T-cell (primary cell): ENCODE measurements around the gene STK32B. TPM values are rescaled to one million over a fixed set of nuclear protein-coding genes. Genes with fewer than 3 reads are reported as not detected.

Source experiments
- ATAC-seq, 4 experiments: fragments of 200-7000 bp in 3 of 4; fragments of 150-1000 bp in 1 of 4; cut with Tn5 transposase; replicated peaks in 1 of 4; 1 replicate in 3 of 4; 2 replicates in 1 of 4; pipeline ENCODE4 v1.10.0; 2021; ENCODE audit warnings: moderate library complexity in 3 of 4, mild to moderate bottlenecking in 2 of 4, moderate number of reproducible peaks in 1 of 4
- CTCF ChIA-PET, 2 donors: fragments of 300-600 bp; sonication (Branson Sonifier 250); formaldehyde crosslinking; loops; one replicate each; lab custom pipeline; 2022; ENCODE audit warnings: antibody characterized with exemption in 2 of 2; lab: Charles Lee
- POLR2A ChIA-PET, 2 donors: fragments of 300-600 bp; sonication (Branson Sonifier 250); formaldehyde crosslinking; loops; one replicate each; lab custom pipeline; 2022; ENCODE audit warnings: antibody characterized with exemption in 2 of 2; lab: Charles Lee
- DNase-seq, 35 experiments: peaks; one replicate each; pipeline versions ENCODE4 v3.0.0 to v3.0.0-alpha.2; 2013 to 2023
- H3K27ac ChIP-seq: one replicate; pipeline ENCODE4 v1.5.1; 2013; ENCODE audit warnings: low read length
- H3K27me3 ChIP-seq, 2 experiments: replicated peaks in 1 of 2; 1 replicate in 1 of 2; 2 replicates in 1 of 2; pipeline versions ENCODE4 v1.6.1 to v1.7.0; 2013; ENCODE audit warnings: low read length in 1 of 2, mixed read lengths in 1 of 2; ENCODE audit not compliant: control insufficient read depth in 2 of 2, insufficient read depth in 2 of 2; ENCODE audit errors: extremely low read depth in 1 of 2
- H3K36me3 ChIP-seq, 2 donors: 1 replicate in 1 of 2; 2 replicates in 1 of 2; pipeline versions ENCODE4 v1.6.1 to v1.7.0; 2013; ENCODE audit warnings: low read length in 1 of 2; ENCODE audit not compliant: control insufficient read depth in 2 of 2, insufficient read depth in 1 of 2; ENCODE audit errors: extremely low read depth in 1 of 2
- H3K4me1 ChIP-seq, 2 experiments: 1 replicate in 1 of 2; 2 replicates in 1 of 2; pipeline versions ENCODE4 v1.6.1 to v1.7.0; 2013; ENCODE audit warnings: low read length in 2 of 2, mixed read lengths in 1 of 2; ENCODE audit not compliant: insufficient read depth in 2 of 2, control insufficient read depth in 1 of 2; ENCODE audit errors: extremely low read depth in 1 of 2
- H3K4me3 ChIP-seq, 2 donors: 1 replicate in 1 of 2; 2 replicates in 1 of 2; pipeline versions ENCODE4 v1.5.1 to v1.7.0; 2013; ENCODE audit warnings: mild to moderate bottlenecking in 2 of 2, low read length in 1 of 2, moderate library complexity in 1 of 2; ENCODE audit not compliant: control insufficient read depth in 1 of 2; ENCODE audit errors: extremely low read depth in 1 of 2
- H3K9me3 ChIP-seq: 2 replicates; pipeline ENCODE4 v1.7.0; 2013
- H3K27ac Mint-ChIP-seq, 2 donors: one replicate each; pipeline ENCODE4 v1.8.0; 2020 to 2021; ENCODE audit warnings: mild to moderate bottlenecking in 2 of 2, mixed read lengths in 2 of 2
- H3K27me3 Mint-ChIP-seq, 2 donors: one replicate each; pipeline ENCODE4 v1.8.0; 2021 to 2022; ENCODE audit warnings: mixed read lengths in 2 of 2
- H3K36me3 Mint-ChIP-seq: one replicate; pipeline ENCODE4 v1.8.0; 2021; ENCODE audit warnings: mixed read lengths
- H3K4me1 Mint-ChIP-seq, 3 donors: one replicate each; pipeline ENCODE4 v1.8.0; 2020 to 2022; ENCODE audit warnings: mixed read lengths in 3 of 3, mild to moderate bottlenecking in 1 of 3
- H3K4me3 Mint-ChIP-seq, 3 donors: one replicate each; pipeline ENCODE4 v1.8.0; 2020 to 2022; ENCODE audit warnings: mild to moderate bottlenecking in 3 of 3, mixed read lengths in 3 of 3, moderate library complexity in 3 of 3
- H3K9me3 Mint-ChIP-seq, 3 donors: one replicate each; pipeline ENCODE4 v1.8.0; 2020 to 2022; ENCODE audit warnings: mixed read lengths in 3 of 3
- WGBS: methylation state at CpG from one replicate; pipeline ENCODE4 v1.1.5; 2013; ENCODE audit warnings: missing lambda C conversion rate; ENCODE audit not compliant: insufficient coverage; 5-methylcytosine and 5-hydroxymethylcytosine counted together
- total RNA-seq, 35 experiments: library from RNA in 6 of 35; stranded (reverse) in 6 of 35; fragments of 120-200 nt in 1 of 35; gene quantifications; one replicate each; pipeline versions ENCODE4 v1.2.1 to v1.2.4 and lab custom pipeline; 2013 to 2026

Gene STK32B
- total RNA-seq, 5 donors from 2014 or later (not counting 1 experiment from before 2014, with no cell fraction given), result 0.12 to 0.20 (median 0.15) TPM; not detected in 2

DNA sequence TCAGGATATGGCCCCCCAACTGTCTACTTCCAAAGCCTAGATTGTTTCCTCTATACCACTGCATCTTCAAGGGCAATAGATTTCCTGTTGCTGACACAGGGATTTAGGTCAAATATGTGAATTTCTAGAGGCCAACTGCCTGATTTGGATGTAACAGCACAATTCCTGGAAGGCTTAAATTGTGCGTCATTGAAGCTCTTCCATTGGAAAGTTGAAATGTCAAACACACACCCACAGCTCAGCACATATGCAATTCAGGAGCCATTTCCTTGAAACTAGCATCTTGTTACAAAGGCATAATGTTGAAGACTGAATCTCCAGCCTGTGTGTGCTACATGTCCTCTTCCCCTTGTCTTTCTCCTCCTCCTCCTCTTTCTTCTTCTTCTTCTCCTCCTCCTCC lies 158.6 kb downstream of the STK32B start:
- H3K36me3 Mint-ChIP-seq, result no peaks in the 10 kb centered on the region
- ATAC-seq (no peak), DNase-seq (no peak)
- ChIA-PET POLR2A (no interaction called here), CTCF (no interaction called here)
- H3K27ac Mint-ChIP-seq, result no peak overlapping the region
- peaks cover 0 to 8% (median 6%) of the 10 kb centered on the region in 3 donors for H3K9me3 Mint-ChIP-seq
- no peaks in the 10 kb centered on the region for H3K27me3 Mint-ChIP-seq
- Histone ChIP-seq H3K4me3 (no peak overlapping the region), H3K9me3 (no peaks in the 10 kb centered on the region), H3K27ac (no peak overlapping the region), H3K27me3 (peaks cover 0 to 2% of the 10 kb centered on the region in 2 experiments), H3K36me3 (no peaks in the 10 kb centered on the region), H3K4me1 (no peaks in the 10 kb centered on the region)
- no CpG with 5 or more reads among the region's 1 CpG for WGBS
- H3K4me3 Mint-ChIP-seq, result no peak overlapping the region
- no peaks in the 10 kb centered on the region for H3K4me1 Mint-ChIP-seq

DNA sequence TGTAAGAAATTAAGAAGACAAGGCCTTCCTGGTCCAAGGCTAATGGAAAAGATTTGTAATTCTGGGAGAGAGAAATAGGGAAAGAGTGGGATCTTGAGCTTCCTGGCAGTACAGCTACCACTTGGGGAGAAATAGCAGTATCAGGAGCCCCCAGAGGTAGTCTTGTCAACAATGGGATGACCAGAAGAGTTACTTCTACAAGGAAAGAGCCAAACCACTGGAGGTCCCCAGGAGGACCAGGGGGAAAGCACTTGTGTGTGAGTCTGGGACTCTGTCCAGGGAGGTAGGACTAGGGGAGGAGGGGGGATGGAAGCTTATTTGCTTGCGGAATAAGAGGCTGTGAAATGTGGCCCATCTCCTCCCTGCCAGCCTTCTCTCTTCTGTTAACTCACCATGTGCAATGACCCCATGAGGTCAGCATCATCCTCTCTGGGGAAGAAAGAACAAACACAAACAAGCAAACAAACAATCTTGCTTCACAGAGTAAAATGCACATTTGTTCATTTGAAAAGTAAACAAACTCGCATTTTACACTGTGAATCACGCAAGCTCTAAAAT lies 160.1 kb downstream of the STK32B start:
- no peaks in the 10 kb centered on the region for H3K4me1 Mint-ChIP-seq
- no CpG with 5 or more reads among the region's 3 CpGs for whole genome bisulfite sequencing
- H3K4me1 ChIP-seq, result no peaks in the 10 kb centered on the region
- H3K27me3 ChIP-seq, result no peaks in the 10 kb centered on the region
- H3K27ac ChIP-seq, result no peak overlapping the region
- H3K27me3 Mint-ChIP-seq, result no peaks in the 10 kb centered on the region
- no peak overlapping the region for H3K4me3 Mint-ChIP-seq
- ATAC-seq (no peak), DNase-seq (no peak)
- no peaks in the 10 kb centered on the region for H3K36me3 Mint-ChIP-seq
- H3K9me3 ChIP-seq, result no peaks in the 10 kb centered on the region
- H3K4me3 ChIP-seq, result no peak overlapping the region
- ChIA-PET CTCF (no interaction called here), POLR2A (no interaction called here)
- H3K9me3 Mint-ChIP-seq, result peaks cover 0 to 8% (median 0%) of the 10 kb centered on the region in 3 donors
- no peaks in the 10 kb centered on the region for H3K36me3 ChIP-seq
- H3K27ac Mint-ChIP-seq, result no peak overlapping the region

DNA sequence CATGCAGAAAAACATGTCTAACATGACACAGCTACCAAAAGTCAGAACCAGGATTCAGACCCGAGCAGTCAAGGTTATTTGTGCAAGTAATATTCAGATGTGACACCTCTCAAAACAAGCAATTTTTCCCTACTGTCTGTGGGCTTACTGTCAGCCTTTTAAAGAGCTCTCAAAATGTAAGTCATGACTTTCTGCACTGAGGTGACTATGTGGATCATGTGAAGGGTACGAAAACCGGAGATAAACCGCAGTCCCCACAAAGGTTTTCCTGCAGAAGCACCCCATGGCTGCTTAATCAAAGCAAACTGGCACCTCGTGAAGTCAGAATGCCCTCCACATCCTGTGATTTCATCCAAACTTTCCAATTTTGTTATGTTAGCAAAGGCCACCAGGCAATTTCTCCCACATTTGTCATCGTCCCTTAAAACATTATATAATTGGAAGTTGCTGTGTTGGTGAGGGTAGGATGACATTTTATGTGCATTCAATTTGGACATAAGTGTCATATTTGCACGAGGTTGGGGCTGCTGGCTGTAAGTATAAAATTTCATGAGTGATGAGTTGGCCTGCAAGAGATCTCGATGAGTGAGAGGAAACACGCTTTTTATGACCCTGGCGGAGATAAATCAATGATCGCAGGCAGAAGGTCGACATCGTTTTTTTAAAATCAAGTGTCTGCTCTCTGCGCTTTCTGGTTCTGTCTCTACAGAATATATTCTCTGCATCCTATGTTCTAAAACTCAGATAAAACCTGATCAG lies 161.2 kb downstream of the STK32B start:
- H3K36me3 Mint-ChIP-seq, result no peaks in the 10 kb centered on the region
- no peak overlapping the region for H3K4me3 ChIP-seq

DNA sequence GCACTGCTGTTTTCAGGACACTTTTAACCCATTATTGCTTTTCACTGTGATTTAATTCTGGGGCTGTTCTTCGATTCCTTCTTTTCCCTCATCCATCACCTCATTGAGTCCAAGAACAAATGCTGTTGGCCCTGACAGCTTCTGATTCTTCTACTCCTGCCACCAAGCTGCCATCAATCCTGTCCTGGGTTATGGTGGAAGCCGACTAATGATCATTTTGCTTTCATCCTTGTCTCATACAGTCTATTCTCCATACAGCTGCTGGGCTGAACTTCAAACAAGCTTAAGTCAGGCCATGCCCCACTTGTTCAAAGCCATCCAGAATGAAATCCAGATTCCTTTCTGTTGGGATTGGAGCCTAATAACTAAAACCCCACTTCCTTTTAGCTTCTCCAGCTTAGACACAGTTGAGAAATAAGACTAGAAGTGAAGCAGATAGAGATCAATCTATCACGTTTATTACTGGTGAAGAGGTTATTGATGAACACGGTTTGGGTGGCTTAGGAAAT lies 161.9 kb downstream of the STK32B start:
- Histone ChIP-seq H3K9me3 (no peaks in the 10 kb centered on the region), H3K4me1 (no peaks in the 10 kb centered on the region), H3K36me3 (no peaks in the 10 kb centered on the region), H3K27me3 (no peaks in the 10 kb centered on the region), H3K27ac (no peak overlapping the region), H3K4me3 (no peak overlapping the region)
- Mint-ChIP-seq H3K9me3 (peaks cover 0 to 8% (median 0%) of the 10 kb centered on the region in 3 donors), H3K4me3 (no peak overlapping the region), H3K36me3 (no peaks in the 10 kb centered on the region), H3K27ac (no peak overlapping the region), H3K4me1 (no peaks in the 10 kb centered on the region), H3K27me3 (no peaks in the 10 kb centered on the region)
- no CpG with 5 or more reads among the region's 4 CpGs for WGBS
- ATAC-seq (no peak), DNase-seq (no peak)
- ChIA-PET POLR2A (no interaction called here), CTCF (no interaction called here)

More for the DNA sequence above, 161.2 kb downstream of the STK32B start:
- WGBS, result 14% methylated on average over 1 of the region's 14 CpGs
- H3K27ac Mint-ChIP-seq, result no peak overlapping the region
- CTCF ChIA-PET, result no interaction called here
- no peak overlapping the region for H3K4me3 Mint-ChIP-seq
- Histone ChIP-seq H3K36me3 (no peaks in the 10 kb centered on the region), H3K9me3 (no peaks in the 10 kb centered on the region), H3K27me3 (no peaks in the 10 kb centered on the region), H3K4me1 (no peaks in the 10 kb centered on the region), H3K27ac (no peak overlapping the region)
- H3K4me1 Mint-ChIP-seq, result no peaks in the 10 kb centered on the region
- ATAC-seq (no peak), DNase-seq (no peak)
- peaks cover 0 to 8% (median 0%) of the 10 kb centered on the region in 3 donors for H3K9me3 Mint-ChIP-seq
- no peaks in the 10 kb centered on the region for H3K27me3 Mint-ChIP-seq
- POLR2A ChIA-PET, result no interaction called here

DNA sequence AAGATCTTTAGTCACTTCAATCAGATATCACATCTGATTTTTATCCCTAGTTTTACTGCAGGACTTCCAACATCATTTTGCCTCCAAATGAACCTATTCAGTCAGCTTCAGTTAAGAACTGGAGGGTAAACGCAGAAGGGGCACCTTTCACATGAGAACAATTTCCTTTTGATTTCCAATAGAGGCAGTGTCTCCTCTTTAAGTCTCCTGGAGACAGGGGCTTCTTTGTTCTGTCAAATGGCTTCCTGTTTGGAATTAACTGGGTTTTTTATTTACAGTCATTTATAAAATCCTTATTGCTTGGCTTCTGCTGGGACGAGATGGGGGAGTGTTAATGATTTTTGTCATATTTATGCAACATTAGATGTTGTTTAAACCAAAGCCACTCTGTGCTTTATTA lies 164.0 kb downstream of the STK32B start:
- Mint-ChIP-seq H3K36me3 (no peaks in the 10 kb centered on the region), H3K27me3 (no peaks in the 10 kb centered on the region), H3K27ac (no peak overlapping the region), H3K9me3 (peaks cover 2 to 6% (median 3%) of the 10 kb centered on the region in 3 donors), H3K4me3 (no peak overlapping the region), H3K4me1 (no peaks in the 10 kb centered on the region)
- ChIA-PET POLR2A (no interaction called here), CTCF (no interaction called here)
- Histone ChIP-seq H3K4me3 (no peak overlapping the region), H3K36me3 (no peaks in the 10 kb centered on the region), H3K27ac (no peak overlapping the region), H3K27me3 (no peaks in the 10 kb centered on the region), H3K9me3 (no peaks in the 10 kb centered on the region), H3K4me1 (no peaks in the 10 kb centered on the region)
- WGBS, result no CpG with 5 or more reads among the region's 2 CpGs
- no peak for DNase-seq
- ATAC-seq, result no peak

DNA sequence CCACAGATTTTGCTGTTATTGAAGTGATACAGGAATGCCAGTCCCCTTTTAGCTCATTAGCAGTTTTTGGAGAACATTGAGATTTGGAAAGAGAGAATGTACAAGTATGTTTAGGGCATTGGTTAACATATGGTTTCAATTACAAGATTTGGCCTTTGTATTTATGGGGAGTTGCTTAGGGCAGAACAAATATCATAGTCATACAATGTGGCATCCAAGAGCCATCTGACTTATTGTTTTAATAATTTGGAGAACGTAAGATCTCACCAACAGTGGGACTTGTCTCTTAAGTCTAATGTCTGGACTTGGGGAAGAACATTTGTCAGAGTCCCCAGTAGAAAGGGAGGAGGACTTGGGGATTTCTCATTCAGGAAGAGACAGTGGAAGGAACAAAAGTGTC lies 166.1 kb downstream of the STK32B start:
- ChIA-PET CTCF (no interaction called here), POLR2A (no interaction called here)
- Mint-ChIP-seq H3K36me3 (no peaks in the 10 kb centered on the region), H3K9me3 (peaks cover 12 to 19% (median 14%) of the 10 kb centered on the region in 3 donors), H3K27ac (no peak overlapping the region), H3K4me1 (no peaks in the 10 kb centered on the region), H3K4me3 (no peak overlapping the region), H3K27me3 (no peaks in the 10 kb centered on the region)
- H3K27me3 ChIP-seq, result no peaks in the 10 kb centered on the region
- H3K4me1 ChIP-seq, result no peaks in the 10 kb centered on the region
- H3K36me3 ChIP-seq, result no peaks in the 10 kb centered on the region
- ATAC-seq, result no peak
- H3K4me3 ChIP-seq, result no peak overlapping the region
- H3K9me3 ChIP-seq, result no peaks in the 10 kb centered on the region
- 100% methylated on average over 1 of the region's 1 CpG for WGBS
- H3K27ac ChIP-seq, result no peak overlapping the region
- DNase-seq, result no peak
